Brain pericyte (primary cell): ENCODE data around the gene ALPI.

Source experiments
- DNase-seq: peaks from one replicate; pipeline ENCODE4 v3.0.0-alpha.2; 2012; ENCODE audit warnings: low read depth, low spot score

The ALPI gene

DNA sequence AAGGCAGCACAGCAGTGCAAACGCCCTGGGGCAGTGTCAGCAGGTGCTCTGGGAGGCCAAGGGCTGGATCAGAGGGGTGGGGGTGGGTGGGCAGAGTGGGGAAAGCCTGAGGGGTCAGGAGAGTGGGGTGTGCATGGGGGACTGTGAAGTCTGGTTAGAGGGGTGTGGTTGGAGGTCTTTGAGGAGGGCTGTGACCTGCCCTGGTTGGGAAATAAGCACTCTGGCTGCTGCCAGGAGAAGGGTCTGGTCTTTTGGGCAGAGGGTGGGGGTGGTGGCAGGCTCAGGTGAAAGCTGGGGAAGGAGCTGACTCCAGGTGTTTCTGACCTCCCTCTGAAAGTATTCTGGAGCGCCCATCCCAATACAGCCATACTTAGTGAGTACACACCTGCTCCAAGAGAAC is 4.2 kb downstream of the ALPI start:
- DNase-seq, result no peak

DNA sequence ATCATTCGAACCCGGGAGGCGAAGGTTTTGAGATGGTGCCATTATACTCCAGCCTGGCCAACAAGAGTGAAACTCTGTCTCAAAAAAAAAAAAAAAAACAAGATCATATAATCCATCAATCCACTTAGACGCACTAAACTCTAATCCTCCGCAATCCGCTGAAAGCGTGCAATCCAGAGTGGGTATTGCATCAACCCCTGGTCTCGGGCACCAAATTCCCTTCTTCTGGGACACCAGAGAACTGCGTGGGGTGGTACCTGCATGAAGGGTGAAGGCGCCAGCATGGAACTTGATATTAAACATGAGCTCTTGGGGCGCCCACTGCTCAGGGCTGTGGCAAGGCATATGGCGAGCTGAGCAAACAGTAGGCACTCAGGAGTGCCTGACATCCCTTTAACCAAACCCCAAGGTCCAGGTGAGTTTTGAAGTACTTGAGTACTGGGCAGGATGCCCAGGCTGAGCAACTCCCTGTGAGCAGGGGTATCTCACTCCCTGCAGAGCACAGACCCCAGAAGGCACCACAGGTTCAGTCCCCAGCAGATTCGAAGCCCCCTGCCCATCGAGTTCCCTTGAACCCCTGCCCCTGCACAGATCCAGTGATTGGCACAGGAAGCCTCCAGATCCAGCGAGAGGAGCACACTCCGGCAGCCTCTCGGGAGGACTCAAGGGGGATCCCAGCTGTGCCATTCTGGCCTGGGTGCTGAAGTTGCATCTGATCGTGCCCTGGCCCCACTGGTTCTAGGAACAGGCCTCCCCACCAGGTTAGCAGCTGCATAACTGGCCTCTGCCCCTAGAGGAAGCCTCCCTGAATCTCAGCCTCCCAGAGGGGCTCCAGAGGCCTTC is 8.0 kb downstream of the ALPI start:
- DNase-seq, result no peak

DNA sequence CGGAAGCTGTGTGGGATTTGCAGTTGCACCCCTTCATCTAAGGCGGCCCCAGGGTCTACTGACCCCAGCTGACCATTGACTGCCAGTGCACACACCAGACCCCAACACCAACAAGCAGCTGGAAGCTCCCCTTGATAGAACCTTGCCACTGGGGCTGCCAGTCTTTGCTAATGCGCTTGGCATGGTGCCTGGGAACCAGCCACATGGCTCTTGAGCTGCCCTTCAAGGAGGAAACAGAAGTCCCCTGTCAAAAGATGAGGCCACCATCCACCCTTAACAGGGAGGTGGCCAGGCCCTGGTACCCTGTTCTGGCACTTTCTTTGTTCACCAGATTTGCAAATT is 8.6 kb downstream of the ALPI start:
- DNase-seq, result no peak

DNA sequence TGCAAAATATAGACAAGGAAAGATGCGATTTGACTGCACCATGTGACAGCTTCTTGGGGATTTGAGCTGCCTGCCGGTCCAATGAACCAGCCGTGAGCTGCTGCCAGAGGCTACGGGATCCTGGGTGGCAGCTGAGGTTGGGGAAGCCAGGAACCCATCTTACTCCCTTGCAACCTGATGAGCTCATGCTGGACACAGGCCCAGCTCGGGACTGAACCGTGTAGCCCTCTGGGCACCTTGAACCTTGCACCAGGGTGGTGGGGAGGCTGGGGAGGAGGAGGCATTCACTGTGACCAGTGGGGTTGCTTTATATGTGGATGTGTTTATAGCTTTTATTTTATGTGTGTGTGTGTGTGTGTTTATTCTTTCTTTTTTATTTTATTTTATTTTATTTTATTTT is 9.1 kb downstream of the ALPI start:
- DNase-seq, result no peak

DNA sequence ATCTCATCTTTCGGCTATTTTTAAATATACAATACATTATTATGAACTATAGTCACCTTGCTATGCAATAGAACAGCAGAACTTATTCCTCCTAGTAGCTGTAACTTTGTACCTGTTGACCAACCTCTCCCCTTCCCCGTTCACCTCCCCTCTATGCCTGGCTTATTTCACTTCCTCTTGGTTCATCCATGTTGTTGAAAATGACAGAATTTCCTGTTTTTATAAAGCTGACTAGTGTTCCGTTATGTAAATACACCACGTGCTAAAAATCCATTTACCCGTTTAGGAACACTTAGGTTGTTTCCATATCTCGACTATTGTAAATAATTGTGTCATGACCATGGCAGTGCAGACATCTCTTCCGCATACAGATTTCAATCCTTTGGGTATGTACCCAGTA is 10.3 kb downstream of the ALPI start:
- DNase-seq, result no peak

DNA sequence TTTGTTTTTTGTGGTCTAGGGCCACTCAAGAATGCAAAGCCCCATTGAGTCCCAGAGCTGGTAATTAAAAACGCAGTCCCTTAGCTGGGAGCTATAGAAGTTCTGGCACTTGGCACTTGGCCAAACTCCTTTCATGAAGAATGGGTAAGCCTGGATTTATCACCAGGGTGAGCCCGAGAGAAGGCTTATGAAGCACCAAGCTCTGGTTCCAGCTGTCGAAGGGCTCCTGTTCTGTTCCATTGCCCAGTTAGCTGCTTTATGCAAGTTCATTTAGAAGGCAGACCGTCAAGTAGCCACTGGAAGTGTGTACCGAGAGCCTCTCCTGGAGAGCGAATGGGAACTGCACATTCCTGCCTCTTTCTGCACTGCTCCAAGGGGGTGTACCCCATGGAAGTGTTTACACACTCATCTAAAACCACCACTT is 17.5 kb downstream of the ALPI start:
- no peak for DNase-seq

DNA sequence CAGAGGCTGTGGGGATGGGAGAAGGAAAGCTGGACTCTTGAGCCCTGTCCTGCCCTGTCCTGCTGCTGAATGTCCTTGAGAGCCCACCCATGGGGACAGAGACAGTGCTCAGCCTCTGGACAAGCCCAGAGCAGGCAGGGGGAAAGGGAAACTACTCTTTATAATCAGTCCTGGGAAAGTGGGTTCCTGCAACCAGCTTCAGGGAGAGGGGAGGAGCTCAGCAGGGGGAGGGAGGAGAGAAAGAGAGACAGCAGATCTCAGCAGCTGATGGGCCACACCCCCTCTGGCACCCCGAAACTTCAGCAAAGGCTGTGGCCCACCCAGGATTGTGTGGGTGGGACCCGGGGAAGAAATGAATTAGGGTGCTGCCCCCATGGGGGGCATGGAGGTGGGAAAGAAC is 20.1 kb downstream of the ALPI start:
- DNase-seq, result no peak

DNA sequence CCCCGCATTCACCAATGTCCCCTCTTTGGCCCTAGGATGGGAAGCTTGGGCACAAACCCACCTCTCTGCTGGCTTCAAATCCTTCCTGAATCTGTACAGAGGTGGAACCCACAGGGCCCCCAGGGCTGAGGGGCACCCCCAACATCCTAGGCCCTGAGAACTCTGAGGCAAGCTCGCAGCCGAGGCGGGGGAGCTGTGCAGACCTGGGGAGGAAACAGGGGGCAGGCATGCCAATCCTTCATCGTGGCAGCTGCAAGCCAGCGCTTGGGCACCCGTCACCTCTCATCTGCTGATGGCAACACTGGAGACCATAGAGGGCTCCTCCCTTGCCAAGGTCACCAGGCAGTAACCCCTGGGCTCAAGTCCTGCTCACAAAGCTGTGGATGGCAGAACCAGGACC is 20.8 kb downstream of the ALPI start:
- no peak for DNase-seq

DNA sequence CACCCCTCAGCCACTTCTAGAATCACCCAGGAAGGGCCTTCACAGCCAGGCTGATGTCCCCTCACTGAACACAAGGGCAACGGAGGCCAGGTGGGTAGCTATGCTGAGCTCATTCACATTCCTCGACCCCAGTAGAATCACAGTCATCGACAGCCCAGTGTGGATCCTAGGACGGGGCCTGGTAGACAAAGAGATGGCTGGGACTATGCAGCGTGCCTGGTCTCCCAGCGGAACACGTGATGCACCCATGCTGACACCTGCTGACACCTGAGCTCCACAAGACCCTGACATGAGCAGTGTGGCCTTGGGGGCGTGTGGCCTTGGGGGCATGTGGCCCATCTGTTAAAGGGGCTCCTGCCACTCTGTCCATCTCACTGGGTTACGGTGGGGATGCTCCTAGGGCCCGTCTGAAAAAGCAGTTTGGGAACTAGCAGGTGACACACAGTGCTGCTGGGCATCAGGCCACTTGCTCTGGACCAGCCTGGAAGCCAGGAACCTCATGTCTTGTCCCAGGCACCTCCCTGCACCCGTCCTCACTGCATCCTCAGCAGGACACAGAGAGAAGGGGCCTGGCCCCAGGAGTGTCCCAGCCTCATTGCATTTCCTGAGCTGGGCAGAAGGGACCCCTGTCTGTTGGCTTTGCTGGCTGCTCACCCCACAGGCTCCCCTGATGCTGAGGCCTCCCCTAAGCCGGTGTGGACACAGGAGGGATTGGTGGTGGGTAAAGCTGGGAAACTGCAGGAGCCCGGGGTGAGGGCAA is 22.0 kb downstream of the ALPI start:
- no peak for DNase-seq

DNA sequence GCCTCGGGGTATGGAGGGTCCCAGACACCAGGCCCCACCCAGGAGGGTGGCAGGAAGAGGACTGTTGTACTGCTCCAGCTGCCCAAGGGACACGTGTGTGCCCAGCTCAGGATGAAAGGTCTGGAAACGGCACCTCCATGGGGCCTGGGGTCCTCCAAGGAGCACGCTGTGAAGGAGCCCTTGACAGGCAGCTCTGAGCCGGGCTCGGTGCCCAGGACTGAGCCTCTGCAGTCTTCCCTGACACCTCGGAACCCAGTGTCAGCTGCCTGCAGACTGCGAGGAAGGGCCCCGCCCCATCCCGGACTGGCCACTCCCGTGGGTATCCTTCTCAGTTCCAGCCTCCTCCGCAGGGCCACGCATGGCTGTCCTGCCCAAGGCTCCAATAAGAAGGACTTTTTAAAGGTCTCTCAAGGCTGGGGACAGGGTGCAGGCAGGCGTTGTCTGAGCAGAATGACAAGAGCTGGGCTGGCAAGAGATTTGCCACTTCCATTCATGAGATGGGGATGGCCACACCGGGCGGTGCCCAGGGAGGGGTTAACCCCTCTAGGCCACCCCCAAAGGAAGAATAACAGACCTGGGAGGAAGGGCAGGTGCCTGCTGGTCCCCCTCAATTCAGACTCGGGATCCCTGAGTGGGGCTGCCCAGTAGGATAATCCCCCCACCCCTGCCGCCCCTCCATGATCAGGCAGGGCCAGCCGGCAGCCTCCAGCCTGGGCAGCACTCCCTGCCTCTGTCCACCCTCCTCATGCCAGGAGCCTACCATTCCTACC is 22.8 kb downstream of the ALPI start:
- DNase-seq, result no peak

DNA sequence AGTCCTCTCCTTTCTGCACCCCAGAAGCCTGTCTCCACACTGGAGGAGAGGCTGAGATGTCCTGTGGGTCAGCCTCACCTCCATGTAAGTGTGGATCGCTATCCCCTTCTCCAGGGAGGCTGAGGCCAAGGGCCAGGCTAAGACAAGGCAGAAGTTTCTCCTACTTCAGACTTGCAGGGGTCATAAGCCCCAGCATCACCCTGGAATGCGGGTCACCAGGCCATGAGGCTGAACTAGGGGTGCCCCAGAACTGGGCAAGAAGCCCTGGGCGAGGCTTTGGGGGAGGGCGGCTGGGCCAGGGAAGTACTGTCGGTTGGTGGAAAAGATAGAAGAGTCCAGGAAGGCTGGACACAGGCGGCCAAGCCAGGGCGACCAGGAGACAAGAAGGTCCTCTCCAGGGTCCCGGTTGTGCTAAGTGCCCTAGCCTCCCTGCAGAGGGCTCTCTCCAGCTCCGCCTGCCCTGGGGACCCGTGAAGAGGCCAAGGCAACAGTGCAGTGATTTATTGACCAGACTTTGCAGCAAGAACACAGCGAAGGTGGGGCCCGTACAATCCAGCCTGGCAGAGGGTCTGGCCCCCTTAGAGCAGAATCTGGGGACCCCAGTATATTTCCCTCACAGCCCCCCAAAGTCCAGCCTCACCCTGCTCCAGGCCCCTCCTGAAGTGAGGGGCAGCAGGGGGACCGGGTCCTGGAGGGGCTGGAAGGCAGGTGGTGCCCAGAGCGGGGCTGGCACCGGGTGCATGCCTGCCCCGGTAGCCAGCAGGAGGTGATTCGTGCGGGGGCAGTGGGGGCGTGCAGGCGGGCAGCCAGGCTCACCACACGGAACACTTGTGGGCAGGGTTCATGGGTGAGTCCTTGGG is 23.6 kb downstream of the ALPI start:
- DNase-seq, result no peak

DNA sequence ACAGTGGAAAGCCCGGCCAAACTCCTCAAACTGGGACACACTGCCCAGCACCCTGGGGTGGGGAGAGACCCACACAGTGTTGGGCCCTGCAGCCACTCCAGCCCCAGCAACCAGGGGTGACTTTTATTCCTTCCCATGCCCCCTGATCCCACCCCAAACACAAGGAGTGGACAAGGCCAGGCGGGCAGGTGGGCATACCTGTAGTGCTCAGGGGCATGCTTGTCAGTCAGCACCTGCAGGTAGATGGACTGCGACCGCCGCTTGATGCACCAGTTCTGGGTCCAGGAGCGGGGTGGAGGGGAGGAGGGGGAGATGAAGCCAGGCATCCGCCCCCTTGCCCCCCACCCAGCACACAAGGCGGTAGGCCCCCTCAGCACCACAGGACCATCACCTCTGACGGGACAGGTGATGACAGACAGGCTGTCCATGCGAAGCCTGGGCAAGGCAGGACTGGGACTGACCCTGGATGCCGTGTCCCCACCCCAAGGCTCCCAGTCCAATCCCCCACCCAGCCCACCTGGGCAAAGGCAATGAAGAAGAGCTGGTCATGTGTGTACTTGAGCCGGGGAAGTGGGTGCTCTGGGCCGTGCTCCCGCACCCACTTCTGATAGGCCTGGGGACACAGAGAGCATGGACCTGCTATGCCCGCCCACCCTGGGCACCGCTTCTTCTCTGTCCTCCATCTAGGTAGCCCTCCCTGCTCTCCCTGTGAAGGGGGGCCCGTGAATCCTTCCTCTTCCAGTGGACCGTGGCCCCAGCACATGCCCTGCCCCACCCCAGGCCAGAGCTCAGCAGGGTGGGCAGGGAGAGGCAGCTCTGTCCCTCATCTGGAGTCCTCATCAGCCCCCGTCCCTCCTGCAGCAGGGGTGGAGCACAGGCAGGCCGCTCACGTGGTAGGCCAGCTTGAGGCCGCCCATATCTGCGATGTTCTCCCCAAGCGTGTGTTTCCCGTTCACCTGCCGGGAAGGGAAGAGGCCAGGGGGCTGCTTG is 24.5 kb downstream of the ALPI start:
- DNase-seq, result no peak

DNA sequence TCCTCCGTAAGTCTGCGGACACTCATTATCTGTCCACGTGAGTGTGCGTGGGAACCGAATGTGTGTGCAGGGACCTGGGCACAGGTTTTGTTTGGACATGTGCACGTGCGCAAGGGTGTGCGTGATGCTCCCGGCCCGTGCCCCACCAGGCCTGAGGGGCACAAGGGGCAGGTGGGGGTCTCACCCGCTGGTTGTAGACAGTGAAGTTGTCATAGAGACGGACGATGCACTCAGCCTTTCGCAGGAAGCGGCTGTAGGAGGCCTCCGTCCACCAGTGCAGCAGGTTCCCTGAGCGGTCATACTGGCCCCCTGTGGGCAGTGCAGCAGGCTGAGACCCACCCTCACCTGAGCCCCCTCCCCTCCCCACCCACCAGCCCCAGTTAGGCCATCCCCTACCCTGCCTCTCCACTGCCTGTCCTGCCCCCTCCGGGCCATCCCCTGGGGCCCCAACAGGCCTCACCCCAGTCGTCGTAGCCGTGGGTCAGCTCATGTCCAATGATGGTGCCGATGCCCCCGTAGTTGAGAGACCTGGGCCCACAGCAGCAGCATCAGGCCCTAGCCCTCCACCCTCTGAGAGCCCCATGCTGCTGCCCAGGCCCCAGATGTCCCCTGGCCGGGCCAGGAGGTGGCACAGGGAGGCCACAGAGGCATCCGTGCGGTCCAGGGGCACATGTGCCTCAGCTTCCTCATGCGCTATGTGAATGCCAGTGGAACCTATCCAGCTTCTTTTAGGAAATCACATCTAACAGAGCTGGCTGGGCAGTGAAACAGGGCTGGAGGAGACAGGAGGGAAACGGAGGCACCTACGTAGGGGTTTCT is 25.6 kb downstream of the ALPI start:
- DNase-seq, result no peak

DNA sequence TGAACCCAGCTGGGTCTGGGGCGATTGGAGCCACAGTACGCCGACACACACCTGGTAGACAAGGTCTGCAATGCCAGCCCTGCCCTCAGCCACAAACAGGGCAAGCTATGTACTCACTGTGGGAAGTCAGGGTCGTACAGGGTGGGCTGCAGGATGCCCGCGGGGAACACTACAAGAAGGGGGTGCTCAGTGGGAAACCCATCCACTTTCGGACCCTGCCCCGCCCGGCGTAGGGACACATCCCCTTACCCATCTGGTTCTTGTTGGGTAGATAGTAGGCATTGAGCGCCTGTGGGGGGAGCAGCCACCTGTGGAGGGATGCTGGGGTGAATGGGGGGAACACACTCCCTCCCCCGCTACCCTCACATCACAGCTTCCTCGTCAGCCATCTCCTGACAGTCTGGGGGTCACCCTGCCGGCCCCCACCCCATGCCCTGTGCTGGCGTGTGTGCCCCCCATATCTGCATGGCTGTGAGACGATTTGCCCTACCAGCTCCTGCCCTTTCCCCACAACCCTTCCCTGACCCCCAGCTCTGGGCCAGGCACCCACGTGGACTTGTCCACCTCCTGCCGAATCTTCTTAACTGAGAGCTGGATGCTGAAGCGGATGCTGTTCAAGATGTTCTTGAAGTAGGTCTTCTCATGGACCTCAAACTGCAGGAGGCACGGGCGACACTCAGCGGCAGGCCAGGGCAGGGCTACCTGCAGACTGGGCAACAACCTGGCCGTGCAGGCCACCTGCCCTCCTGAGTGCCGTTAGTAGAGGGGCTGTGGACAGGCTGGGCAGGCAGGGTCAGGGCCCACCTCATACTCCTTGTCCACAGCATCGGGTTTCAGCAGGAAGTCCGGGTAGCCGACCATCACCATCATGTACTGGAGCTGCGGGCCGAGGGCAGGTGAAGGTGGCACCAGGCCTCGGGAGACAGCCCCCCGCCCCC is 26.6 kb downstream of the ALPI start:
- no peak for DNase-seq

DNA sequence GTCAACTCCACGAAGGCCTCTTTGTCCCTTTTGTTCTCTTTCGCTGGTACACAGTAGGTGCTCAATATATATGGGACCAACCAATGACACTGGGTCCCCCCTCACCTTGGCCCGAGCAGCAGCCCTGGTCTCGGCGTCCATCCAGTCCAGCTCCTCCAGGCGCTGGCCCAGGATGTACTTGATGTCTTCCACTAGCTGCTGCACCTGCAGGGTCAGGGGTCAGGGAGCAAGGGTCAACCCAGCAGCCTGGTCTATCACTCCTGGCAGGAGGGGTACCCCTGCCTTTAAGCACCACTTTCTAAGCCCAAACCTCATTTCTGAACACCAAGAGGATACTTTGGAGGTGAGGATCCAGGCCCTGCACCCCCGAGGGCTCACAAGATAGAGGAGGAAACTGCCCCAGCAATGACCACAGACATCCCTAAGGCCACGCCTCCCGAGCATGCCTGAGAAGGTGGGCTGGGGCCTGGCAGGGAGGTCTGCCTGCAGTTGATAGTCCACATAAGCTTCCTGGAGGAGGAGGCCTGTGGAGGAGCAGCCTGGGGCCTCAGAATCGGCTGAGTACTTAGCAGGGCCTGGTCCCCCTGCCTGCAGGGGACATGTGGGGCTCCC is 27.5 kb downstream of the ALPI start:
- DNase-seq, result no peak

DNA sequence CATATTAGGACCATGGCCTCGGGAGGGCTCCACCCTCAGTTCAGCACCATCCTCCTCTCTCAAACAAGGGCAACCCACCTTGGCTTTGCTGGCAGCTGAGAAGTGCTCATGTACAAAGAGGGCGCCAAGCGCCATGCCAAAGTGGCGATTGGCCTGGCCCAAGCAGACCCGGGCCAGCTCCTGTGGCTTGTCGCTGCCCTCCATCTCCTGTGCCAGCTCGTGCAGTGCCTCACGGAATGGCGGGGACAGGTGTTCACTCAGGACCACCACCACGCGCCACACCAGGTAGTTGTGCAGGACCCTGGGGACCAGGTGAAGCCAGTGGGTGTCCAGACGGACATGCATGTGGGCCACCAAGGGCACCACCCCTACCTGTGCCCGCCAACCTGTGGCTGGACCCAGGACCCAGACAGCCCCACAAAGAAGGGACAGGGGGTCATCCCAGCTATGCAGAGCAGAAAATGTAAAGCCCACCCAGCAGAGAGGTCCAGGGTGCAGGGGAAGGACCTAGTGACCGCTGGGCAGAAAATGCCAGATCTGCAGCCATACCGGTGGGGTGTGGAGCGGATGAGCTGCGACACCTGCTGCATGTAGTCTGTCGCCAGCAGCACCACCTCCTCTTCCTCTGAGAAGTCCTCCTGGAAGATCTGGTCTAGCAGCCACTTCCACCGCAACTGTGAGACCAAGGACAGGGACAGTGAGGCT is 28.1 kb downstream of the ALPI start:
- no peak for DNase-seq

DNA sequence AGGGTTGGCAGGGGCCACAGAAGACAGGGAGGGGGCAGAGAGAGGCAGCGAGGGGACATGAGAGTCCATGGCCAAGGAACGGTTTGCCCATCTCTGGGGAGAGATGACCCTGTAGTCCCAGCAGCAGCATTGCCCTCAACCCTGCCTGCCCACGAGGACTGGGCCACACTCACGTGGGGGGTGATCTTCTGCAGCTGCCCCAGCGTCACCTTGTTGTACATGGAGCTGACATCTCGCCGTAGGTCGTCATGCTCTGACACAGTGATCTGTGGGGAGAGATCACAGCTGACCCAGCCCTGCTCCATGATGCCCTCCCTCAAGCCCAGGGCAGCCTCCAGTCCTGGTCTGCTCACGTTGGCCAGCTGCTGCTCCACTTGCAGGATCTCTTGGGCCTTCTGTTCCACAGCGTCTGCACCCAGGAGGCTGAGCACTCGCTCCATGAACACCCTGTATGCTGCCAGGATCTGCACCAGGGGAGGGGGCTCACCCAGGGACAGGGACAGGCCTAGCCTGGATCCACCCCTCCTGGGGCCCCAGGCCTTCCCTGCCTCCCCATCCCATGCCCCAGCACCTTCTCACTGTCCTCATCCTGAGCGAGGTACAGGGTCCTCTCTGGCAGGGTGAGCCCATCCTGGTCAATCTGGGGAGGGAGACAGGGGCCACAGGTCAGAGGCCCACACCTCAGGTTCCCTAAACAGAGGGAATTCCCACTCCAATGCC is 28.8 kb downstream of the ALPI start:
- DNase-seq, result no peak
